NCI-H2227 (cell line): Measurements from ENCODE around the gene TTBK2.

ENCODE experiments used
- DNase-seq: peaks from one replicate; lab custom pipeline; 2025; ENCODE audit not compliant: unreplicated experiment; lab: John Stamatoyannopoulos, UW

TTBK2 gene

GRCh38 chr15:42695527-42696071, 225.0 kb downstream of the TTBK2 start:
- DNase-seq: no peak

- no peak for DNase-seq
These were observed 226.2 kb downstream of the TTBK2 start for GRCh38 chr15:42694398-42694797.

- DNase-seq: no peak
These were observed 226.6 kb downstream of the TTBK2 start for GRCh38 chr15:42693942-42694341.

- no peak for DNase-seq
These were observed 227.1 kb downstream of the TTBK2 start for GRCh38 chr15:42693496-42693895.

- DNase-seq: no peak
These were observed 227.6 kb downstream of the TTBK2 start for GRCh38 chr15:42692997-42693396.

- DNase-seq: no peak
These were observed 228.0 kb downstream of the TTBK2 start for GRCh38 chr15:42692536-42692935.

GRCh38 chr15:42691770-42692169, 228.8 kb downstream of the TTBK2 start:
- no peak for DNase-seq

- no peak for DNase-seq
These were observed 229.3 kb downstream of the TTBK2 start for GRCh38 chr15:42691308-42691707.
